Measurements from ENCODE around the gene NPLOC4. TPM values are rescaled to one million over a fixed set of nuclear protein-coding genes. Genes with fewer than 3 reads are reported as not detected.

The NPLOC4 gene
- total and polyA plus RNA-seq, 2 of the 13 experiments (the other 11 are each of a cell fraction or from before 2014, with no cell fraction given), result 57.0 to 97.0 TPM

- TF ChIP-seq NR0B2 (CRISPR knock-in tag; IDR thresholded peaks at IDR 0.05) (no peak; the same call in 1 of the 2 replicates), ZBTB10 (CRISPR knock-in tag; IDR thresholded peaks at IDR 0.05; ENCODE audit: borderline replicate concordance) (peak; percentile 95), E2F2 (CRISPR knock-in tag; IDR thresholded peaks at IDR 0.05; ENCODE audit: borderline replicate concordance) (peak; percentile 60; the same call in 1 of the 2 replicates), NFYB (CRISPR knock-in tag; IDR thresholded peaks at IDR 0.05) (peak; percentile 56), GZF1 (CRISPR knock-in tag; IDR thresholded peaks at IDR 0.05) (no peak), KMT2B (CRISPR knock-in tag; IDR thresholded peaks at IDR 0.05) (0 out of 2 replicates have a peak, but pooled peaks have one; percentile 39), CEBPB (IDR thresholded peaks at IDR 0.05; ENCODE audit: borderline replicate concordance, low read depth, low read length) (no peak), RELA (CRISPR knock-in tag; IDR thresholded peaks at IDR 0.05) (0 out of 2 replicates have a peak, but pooled peaks have one; percentile 9), ATF6 (CRISPR knock-in tag; conservative IDR thresholded peaks at IDR 0.05) (peak; percentile 61; the same call in 1 of the 2 replicates), GABPB1 (CRISPR knock-in tag; IDR thresholded peaks at IDR 0.05) (peak; percentile 66), ZNF577 (CRISPR knock-in tag; IDR thresholded peaks at IDR 0.05; ENCODE audit: borderline replicate concordance, low read depth) (no peak), RFX5 (IDR thresholded peaks at IDR 0.05; ENCODE audit: low read depth, low read length) (no peak), ZNF101 (CRISPR knock-in tag; IDR thresholded peaks at IDR 0.05; ENCODE audit: borderline replicate concordance, low read depth) (no peak), ZNF616 (CRISPR knock-in tag; IDR thresholded peaks at IDR 0.05; ENCODE audit: low read depth) (peak; percentile 66; the same call in 1 of the 2 replicates), TFE3 (CRISPR knock-in tag; IDR thresholded peaks at IDR 0.05) (no peak), JUND (CRISPR knock-in tag; IDR thresholded peaks at IDR 0.05) (no peak), YEATS4 (CRISPR knock-in tag; IDR thresholded peaks at IDR 0.05; ENCODE audit: borderline replicate concordance) (peak; percentile 79; the same call in 1 of the 2 replicates), GMEB2 (CRISPR knock-in tag; IDR thresholded peaks at IDR 0.05; ENCODE audit: low read depth) (no peak), MED1 (CRISPR knock-in tag; IDR thresholded peaks at IDR 0.05) (peak; percentile 86)
These were observed 124.1 kb downstream of the NPLOC4 start, which contains the start of gene ACTG1 (continued) for GRCh38 chr17:81512562-81513371.

Measured in HepG2 (cell line).